Body of pancreas (tissue), 4 donors: ENCODE data around the gene ARRDC2.

Experiments used
- CTCF ChIP-seq, 7 experiments: fragments of 450-650 bp in 4 of 7; fragments of 200-600 bp in 3 of 7; sonication (generic) in 3 of 7; IDR thresholded peaks; one replicate each; pipeline ENCODE4 v1.5.1; 2016 to 2019; ENCODE audit warnings: antibody characterized with exemption in 7 of 7
- POLR2A ChIP-seq, 3 donors: fragments of 450-650 bp; IDR thresholded peaks; one replicate each; pipeline ENCODE4 v1.6.1; 2016; ENCODE audit warnings: antibody characterized with exemption in 3 of 3, mild to moderate bottlenecking in 2 of 3

GRCh38 chr19:18046059-18046718 is 38.2 kb downstream of the ARRDC2 start:
- no peak for TF ChIP-seq CTCF (IDR thresholded peaks at IDR 0.05)
- TF ChIP-seq POLR2A (IDR thresholded peaks at IDR 0.05): no peak
